GM21367 (cell line): ENCODE measurements around the gene NPDC1.
"Not testable (repeated sequence)": the region's sequence is repeated elsewhere in the genome, so short reads cannot be mapped to it uniquely, and the experiment has no call there.

Experiments used
- ATAC-seq: cut with Tn5 transposase; IDR thresholded peaks from one replicate; pipeline ENCODE4 v1.9.1; 2021; ENCODE audit not compliant: unreplicated experiment

The NPDC1 gene

DNA sequence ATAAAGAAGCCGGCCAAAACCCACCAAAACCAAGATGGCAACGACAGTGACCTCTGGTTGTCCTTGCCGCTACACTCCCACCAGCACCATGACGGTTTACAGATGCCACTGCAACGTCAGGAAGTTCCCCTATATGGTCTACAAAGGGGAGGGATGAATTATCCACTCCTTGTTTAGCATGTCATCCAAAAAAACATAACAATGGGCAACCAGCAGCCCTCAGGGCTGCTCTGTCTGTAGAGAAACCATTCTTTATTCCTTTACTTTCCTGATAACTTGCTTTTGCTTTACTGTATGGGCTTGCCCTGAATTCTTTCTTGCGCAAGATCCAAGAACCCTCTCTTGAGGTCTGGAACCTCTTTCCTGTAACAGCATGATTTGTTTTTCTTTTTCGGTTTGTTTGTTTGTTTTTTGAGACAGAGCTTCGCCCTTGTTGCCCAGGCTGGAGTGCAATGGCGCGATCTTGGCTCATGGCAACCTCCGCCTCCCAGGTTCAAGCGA, 29.3 kb upstream of the NPDC1 start:
- no peak for ATAC-seq

DNA sequence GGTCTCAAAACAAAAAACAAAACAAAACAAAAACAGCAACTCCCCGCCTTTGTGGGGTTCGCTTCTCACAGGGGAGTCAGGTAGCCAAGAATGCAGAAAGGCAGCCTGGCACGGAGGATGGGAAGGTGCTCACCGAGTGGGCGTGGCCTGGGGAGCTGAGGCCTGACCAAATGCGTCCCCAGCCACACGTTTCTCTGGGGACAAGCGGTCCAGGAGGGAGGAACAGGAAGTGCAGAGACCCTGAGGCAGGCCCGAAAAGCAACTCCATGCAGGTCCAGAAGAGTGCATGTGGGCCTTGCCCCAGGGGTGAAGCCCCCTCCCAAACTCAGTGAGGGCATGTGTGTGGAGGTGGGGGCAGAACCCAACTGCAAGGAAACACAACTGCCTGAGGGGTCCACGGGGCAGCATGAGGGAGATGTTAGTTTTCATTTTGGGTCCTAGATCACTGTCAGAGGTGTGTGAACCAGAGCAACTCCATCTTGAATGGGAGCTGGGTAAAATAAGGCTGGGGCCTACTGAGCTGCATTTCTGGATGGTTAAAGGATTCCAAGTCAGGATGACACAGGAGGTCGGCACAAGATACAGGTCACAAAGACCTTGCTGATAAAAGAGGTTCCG, 28.8 kb upstream of the NPDC1 start:
- no peak for ATAC-seq

DNA sequence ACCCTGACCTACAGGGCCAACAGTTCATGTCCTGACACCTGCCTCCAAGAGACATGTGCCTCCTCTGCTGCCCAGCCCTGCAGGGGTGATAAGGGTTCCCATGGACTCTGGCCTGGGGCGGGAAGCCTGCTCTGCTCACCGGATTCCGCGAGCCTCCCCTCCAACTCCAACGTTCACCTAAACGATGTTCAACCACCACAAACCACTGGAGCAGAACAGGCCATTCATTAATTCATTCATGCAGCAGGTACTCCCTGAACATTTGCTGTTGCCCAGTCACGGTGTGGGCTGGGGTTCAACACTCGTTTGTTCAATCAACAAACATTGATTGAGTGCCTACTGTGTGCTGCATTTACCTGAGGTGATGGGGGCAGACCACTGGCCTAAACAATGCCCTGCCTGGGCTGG, 28.0 kb upstream of the NPDC1 start:
- no peak for ATAC-seq

DNA sequence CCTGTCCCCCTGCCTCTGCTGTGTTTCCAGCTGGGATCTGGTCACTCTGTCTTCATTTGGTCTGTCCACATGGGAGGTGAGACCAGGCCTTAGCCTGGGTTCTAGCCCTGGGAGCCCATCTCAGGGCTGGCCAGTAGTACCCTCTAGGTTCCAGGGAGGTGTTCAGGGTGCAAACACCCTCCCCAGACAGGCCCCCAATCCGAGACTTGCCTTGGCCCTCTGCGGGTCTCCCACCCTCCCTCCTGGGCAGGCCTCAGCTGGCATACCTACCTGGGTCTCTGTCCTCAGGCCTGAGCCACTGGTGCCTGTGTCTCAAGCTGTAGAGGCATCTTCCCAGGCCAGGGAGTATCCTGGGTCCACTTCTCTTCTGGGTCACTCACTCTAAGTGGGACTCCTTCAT, 25.3 kb upstream of the NPDC1 start:
- ATAC-seq = no peak

- ATAC-seq = no peak
Observed at GRCh38 chr9:137070906-137071275, 24.9 kb upstream of the NPDC1 start.

- ATAC-seq = peak; percentile 57
Observed at GRCh38 chr9:137070201-137070905, 24.4 kb upstream of the NPDC1 start, which contains the start of gene SAPCD2. SAPCD2 (minus strand) TSS chr9:137070557; CDS start chr9:137070460, 97 bp downstream.

- peak; percentile 6 for ATAC-seq
Observed at GRCh38 chr9:137069508-137070091, 23.6 kb upstream of the NPDC1 start.

DNA sequence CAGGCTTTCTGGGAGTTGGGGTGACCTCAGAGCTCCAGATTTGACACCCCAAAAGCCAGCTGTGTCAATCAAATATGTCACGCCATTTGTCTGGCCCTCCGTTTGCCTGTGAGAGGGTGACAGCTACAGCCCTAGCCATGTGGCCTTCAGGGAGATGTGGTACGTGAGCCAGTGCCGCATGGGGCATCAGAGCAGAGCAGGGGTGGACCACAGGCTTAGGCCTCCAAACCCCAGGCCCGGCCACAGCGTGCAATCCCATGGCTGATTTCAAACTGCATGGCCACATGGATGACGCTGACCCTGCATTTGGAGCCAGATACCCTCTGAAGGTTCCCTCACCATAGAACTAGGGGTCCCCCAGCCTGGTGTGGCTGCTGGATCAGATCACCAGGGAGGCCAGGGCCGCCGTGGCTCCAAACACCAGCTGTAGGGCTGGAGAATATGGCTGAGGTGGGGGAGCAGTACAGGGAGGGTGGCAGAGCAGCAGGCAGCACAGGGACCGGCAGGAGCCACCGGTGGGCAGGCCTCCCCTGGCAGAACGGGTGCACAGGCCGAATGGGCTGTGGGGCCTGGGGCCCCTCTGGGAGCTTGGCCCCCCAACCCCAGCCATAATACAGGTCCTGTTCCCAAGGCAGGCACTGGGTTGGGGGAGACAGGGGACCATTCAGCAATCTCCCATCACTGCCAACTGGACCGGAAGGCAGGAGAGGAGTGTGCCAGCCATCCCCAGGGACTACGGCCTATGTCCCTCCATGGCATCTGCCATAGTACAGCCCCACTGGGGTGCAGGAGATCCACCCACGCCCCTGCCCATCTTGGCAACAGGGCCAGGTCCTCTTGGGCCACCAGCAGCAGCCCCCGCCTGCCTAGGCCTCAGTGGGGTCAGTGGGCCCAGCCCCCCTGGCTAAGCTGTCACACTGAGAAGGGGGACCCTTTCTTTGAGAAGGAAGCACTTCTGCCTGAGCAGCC, 22.8 kb upstream of the NPDC1 start:
- ATAC-seq = no peak

DNA sequence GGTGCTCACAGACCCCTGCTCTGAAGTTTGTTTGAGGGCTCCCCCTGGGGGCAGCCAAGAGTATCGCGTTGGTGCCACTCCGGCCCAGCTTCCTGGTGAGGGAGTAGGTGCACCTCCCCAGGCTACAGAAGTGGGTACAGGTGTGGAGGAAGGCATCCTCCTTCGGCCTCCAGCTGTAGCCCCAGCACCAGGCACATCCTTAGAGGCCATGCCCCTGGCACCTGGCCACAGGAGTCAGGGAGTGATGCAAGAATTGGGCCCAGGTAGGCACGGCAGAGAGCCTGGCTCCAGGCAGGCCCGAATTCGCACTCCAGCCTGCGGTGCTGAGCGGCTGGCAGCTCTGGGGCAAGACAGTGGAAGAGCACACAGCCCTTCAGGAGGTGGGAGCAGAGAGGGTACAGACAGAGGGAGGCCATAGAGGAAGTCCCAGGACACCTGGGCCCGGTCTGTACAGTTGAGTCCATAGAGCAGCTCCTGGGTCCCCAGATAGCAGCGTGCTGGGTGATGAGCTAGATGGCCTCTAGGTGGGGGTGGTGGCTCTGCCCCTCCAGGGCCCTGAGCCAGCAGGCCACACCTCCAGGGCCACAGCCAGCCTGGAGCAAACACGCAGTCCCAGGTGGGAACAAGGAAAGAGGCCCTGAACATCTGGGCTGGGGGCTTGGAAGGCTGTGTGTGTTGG, 22.0 kb upstream of the NPDC1 start:
- no peak for ATAC-seq

DNA sequence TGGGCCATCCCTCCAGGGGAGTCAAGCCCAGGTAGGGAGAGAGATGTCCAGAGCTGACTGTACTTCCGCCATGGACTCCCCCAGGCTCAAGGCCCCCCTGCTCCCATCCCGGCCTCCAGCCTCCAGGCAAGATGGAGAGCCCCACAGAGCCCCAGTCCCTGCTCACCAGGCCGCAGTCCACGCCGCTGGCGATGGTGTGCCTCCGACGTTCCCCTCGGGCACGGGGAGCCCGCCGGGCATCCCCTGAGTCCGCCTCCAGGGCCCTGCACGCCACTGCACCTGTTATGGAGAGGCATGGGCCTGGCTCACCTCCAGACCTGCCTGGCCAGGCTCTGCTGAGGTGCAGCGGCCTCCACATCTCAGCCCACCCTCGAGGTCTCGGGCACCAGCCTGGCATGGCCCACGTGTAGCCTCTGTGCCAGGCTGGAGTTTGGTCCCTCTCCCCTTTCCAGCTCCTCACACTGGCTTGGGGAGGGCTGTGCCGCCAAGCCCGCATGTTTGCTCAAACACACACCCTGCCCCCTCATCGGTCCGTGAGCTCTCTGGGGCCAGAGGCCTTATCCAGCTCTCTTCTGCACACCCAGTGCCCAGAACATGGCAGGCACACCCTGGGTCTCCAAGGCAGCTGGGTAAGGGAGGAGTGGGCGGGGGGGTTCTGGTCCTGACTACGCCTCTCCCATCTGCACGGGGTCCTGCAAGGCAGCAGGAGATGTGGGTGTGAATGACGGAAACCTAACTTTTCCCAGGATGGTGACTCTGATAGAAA, 20.3 kb upstream of the NPDC1 start:
- no peak for ATAC-seq

GRCh38 chr9:137065336-137065967, 19.5 kb upstream of the NPDC1 start:
- ATAC-seq = no peak

DNA sequence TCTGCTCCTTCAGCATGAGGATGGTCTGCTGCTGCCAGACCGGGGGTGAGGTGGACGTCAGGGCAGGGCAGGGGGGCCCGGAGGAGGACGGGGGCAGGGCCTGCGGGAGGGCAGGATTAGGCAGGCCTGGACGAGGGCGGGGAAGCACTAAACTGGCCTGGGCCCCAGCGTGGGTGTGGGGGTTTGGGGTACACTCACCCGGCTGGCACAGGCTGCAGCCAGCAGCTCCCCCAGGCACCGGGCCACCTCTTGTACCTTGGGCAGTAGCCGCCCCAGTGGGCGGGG, 18.8 kb upstream of the NPDC1 start:
- ATAC-seq = no peak

- ATAC-seq = no peak
Observed at GRCh38 chr9:137064027-137064879, 18.3 kb upstream of the NPDC1 start.

DNA sequence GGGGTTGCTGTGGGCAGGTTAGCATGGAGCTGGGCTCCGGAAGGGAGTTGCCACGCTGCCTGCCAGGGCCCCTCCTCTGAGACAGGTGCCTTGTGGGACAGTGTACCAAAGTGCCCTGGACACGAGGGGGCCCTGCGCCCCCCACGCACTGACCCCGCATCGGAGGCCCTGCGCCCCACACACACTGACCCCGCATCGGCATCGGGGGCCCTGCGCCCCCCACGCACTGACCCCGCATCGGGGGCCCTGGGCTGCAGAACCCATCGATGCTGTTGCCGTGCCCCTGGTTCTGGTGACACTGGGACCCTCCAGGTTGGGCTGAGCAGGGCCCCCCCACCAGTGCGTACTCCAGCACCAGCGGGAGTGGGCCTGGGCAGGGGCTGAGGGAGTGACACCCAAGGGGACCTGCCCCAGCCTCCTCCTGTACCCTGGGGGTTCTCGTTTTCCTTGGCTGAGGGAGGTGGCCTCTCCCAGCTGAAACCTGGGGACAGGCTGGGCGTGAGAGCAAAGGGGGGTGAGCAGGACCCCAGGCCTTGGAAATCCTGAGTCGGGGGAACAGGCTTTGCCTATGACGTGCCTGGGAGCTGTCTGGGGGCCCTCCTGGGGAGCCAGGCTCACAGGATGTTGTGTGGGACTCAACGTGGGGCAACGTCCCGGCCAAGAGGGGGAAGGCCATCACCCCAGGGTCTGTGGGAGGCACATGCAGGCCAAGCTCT, 17.5 kb upstream of the NPDC1 start:
- no peak for ATAC-seq

DNA sequence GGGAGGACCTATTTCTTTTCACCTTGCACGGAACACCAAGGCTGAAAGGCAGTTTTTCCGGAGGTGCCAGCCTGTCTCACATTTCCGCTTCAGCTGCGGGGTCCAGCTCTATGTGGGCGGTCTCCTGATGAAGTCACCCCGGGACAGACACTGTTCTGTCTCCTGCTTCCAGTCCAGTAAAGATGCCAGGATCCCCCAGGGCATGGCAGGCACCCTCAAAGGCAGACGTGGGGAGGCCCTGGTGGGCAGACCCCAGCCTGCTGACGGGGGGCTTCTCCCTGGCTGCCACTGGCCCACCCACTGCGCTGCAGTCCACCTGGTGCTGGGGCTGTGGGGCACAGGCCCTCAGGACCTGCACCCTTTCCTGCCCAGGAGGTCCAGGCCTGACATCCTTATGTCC, 16.8 kb upstream of the NPDC1 start:
- ATAC-seq = not testable (repeated sequence)

DNA sequence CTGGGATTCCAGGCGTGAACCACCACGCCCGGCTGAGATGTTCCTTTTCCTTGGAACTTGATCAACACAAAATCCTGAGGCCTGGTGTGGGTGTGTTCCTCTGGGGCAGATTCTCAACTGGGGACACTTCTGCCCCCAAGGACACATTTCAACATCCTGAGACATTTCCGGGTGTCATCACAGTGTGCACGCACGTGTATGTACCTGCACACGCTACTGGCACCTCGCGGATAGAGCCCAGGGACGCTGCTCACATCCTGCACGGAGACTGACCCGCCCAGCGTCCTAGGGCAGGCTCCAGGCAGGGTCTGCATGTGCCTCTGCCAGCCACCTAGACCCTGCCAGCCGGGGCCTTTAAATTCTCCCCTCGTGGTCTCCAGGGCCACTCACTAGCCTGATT, 16.4 kb upstream of the NPDC1 start:
- ATAC-seq = no peak

DNA sequence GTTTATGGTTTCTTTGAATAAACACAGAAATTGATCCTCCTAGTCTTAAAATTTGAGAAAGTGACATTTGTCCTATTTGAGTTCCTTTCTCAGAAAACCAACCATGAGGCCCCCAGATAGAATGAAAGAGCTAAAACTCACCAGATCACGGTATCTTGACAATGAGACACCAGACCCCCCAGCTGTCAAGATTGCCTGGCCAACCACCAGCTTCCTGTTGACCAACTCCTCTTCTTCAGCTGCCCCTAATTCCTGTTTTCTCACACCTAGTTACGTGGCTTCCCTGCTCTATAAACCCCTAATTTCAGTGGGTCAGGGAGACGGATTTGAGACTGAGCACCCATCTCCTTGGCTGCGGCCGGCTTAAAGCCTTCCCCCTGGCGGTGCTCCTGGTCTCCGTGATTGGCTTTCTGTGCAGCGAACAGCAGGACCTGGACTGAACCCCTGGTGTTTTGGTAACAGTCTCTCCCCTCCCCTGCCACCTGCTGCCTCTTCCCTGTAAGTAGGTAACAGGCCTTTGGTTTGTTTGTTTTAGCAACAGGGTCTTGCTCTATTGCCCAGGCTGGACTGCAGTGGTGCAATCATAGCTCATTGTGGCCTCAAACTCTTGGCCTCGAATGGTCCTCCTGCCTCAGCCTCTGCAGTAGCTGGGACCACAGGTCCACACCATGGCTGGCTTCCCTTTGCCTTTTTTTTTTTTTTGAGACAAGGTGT, 12.7 kb upstream of the NPDC1 start:
- no peak for ATAC-seq
